Esophagus muscularis mucosa (tissue), 4 donors: Measurements from ENCODE around the gene AGAP1.
"Not testable (repeated sequence)": the region's sequence is repeated elsewhere in the genome, so short reads cannot be mapped to it uniquely, and the experiment has no call there.

ENCODE experiments used
- CTCF ChIP-seq, 3 experiments: fragments of 200-600 bp in 2 of 3; fragments of 450-650 bp in 1 of 3; sonication (generic) in 2 of 3; IDR thresholded peaks; one replicate each; pipeline ENCODE4 v1.5.1; 2017 to 2019; ENCODE audit warnings: antibody characterized with exemption in 3 of 3, mild to moderate bottlenecking in 2 of 3, moderate library complexity in 1 of 3
- EP300 ChIP-seq: sonication (generic); formaldehyde crosslinking; IDR thresholded peaks from one replicate; pipeline ENCODE4 v1.6.1; 2017; ENCODE audit warnings: antibody characterized with exemption
- POLR2A ChIP-seq: fragments of 450-650 bp; IDR thresholded peaks from one replicate; pipeline ENCODE4 v1.6.1; 2017; ENCODE audit warnings: antibody characterized with exemption, moderate library complexity, mild to moderate bottlenecking, low read depth
- POLR2AphosphoS5 ChIP-seq, 2 donors: sonication (generic); formaldehyde crosslinking; IDR thresholded peaks; one replicate each; pipeline ENCODE4 v1.6.1; 2017; ENCODE audit warnings: antibody characterized with exemption in 2 of 2

GRCh38 chr2:236090826-236091225 lies 597.0 kb downstream of the AGAP1 start:
- not testable (repeated sequence) for TF ChIP-seq EP300; CTCF (IDR thresholded peaks at IDR 0.05); POLR2A; POLR2AphosphoS5 (IDR thresholded peaks at IDR 0.05)
